Measurements from ENCODE around the gene TTC33. TPM values are rescaled to one million over a fixed set of nuclear protein-coding genes. Genes with fewer than 3 reads are reported as not detected.

Gene TTC33
- total and polyA plus RNA-seq, 5 experiments from 2014 or later = 8.4 to 18.9 (median 14.8) TPM

DNA sequence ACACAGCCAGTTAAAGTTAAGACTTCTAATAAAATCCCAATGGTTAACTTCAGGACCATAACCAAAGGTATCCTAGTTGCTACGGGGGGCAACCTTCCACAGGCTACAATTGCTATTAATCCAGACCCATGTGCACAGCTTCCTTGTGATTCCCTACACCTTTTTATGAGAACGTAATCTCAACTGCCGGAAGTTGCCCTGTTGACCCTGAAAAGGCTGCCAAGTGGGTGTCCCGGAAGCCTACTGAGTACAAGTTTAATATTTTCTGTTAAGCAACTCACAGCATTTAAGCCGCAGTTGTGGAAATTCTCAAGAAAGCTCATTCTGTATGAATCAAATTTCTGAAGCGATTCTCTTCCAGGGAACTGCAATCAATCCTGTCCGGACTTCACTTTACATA, 124.5 kb downstream of the TTC33 start:
- H3K9me3 Mint-ChIP-seq = peaks cover 0 to 13% (median 7%) of the 10 kb centered on the region in 9 donors
- H3K36me3 Mint-ChIP-seq = peaks cover 0 to 13% (median 5%) of the 10 kb centered on the region in 3 donors
- H3K4me3 Mint-ChIP-seq = no peak overlapping the region
- peaks cover 14 to 36% (median 26%) of the 10 kb centered on the region in 4 donors for H3K4me1 Mint-ChIP-seq
- H3K27me3 Mint-ChIP-seq = no peaks in the 10 kb centered on the region
- no peak for ATAC-seq
- POLR2A ChIA-PET = no interaction called here
- H3K27ac Mint-ChIP-seq = no peak overlapping the region
- DNase-seq = no peak

DNA sequence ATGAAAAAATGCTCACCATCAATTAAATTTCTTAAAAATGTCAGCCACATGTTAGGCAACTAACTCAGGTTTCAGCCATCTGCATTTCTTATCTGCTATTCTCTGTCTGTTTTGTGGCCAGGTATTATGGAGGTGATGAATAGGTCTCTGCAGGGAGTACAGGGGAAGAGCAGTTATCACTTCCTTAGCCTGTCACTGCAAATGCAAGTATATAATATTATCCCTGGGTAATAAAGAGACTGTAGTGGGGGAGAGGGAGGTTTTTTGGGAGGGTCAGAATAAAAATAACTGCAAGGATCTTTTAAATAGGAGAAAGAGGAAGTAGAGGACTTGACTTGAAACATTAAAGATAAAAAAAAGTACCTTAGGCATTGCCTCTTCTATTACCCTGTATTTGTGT, 125.6 kb downstream of the TTC33 start:
- peaks cover 14 to 37% (median 28%) of the 10 kb centered on the region in 4 donors for H3K4me1 Mint-ChIP-seq
- peak overlapping the region in 1 of 10 donors; percentile 55 for H3K27ac Mint-ChIP-seq
- ATAC-seq = no peak
- H3K9me3 Mint-ChIP-seq = peaks cover 0 to 3% (median 0%) of the 10 kb centered on the region in 9 donors
- no peak overlapping the region for H3K4me3 Mint-ChIP-seq
- DNase-seq = no peak
- H3K36me3 Mint-ChIP-seq = peaks cover 0 to 2% (median under 1%) of the 10 kb centered on the region in 3 donors
- no peaks in the 10 kb centered on the region for H3K27me3 Mint-ChIP-seq
- POLR2A ChIA-PET = no interaction called here

DNA sequence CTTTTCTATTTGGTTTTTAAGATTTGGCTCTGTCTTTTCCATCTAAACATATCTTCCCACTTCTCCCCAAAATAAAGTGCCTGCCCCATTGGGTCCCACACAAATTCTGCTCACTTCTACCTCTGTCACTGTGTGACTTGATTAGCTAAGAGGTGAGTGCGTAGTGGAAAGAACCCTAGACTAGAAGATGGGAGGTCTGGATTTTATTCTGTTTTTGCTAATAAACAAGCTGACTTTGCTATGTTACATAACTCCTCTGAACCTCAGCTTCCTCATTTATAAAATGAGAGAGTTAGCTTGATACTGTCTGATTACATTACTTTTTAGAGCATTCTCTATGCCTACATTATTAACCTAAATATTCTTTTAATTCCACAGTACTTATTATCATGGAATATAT, 127.4 kb downstream of the TTC33 start:
- H3K4me3 Mint-ChIP-seq = no peak overlapping the region
- POLR2A ChIA-PET = interaction anchor here (0.9 to 1.2 kb wide), 3 partner anchors 12 to 51 kb away, joined by 3 to 5 read pairs (median 4); partner anchors contain the start of gene PTGER4
- no peaks in the 10 kb centered on the region for H3K27me3 Mint-ChIP-seq

DNA sequence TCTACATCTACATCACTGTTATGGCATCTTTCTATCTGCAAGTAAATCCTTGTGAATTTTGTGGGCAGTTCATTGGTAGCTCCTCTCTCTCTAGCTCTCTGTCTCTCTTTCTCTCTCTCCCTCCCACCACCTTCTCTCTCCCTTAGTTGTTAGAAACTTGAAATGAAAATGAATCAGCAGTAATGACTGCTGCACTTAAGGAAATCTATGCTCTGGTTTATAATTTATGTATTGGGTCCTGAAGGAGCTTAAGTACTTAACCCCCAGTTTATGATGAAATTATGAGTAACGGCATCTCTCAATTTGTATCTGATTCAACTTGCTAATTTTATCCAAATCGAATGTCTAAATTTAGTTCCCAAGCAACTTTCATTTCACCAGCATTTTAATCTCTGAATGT, 128.1 kb downstream of the TTC33 start:
- H3K4me1 Mint-ChIP-seq = peaks cover 21 to 45% (median 40%) of the 10 kb centered on the region in 4 donors
- no peak for DNase-seq
- POLR2A ChIA-PET = interaction anchor here (1.0 to 1.2 kb wide), 2 partner anchors 12 to 52 kb away, joined by 4 to 5 read pairs; partner anchors contain the start of gene PTGER4
- H3K27me3 Mint-ChIP-seq = no peaks in the 10 kb centered on the region
- H3K36me3 Mint-ChIP-seq = no peaks in the 10 kb centered on the region
- no peak for ATAC-seq
- peaks cover 0 to 2% (median 0%) of the 10 kb centered on the region in 9 donors for H3K9me3 Mint-ChIP-seq
- peak overlapping the region in 1 of 10 donors; percentile 40 for H3K27ac Mint-ChIP-seq
- no peak overlapping the region for H3K4me3 Mint-ChIP-seq

More for the DNA sequence above, 127.4 kb downstream of the TTC33 start:
- H3K27ac Mint-ChIP-seq = peak overlapping the region in 4 of 10 donors; percentile 24 to 78 (median 41)
- no peaks in the 10 kb centered on the region for H3K36me3 Mint-ChIP-seq
- DNase-seq (no peak), ATAC-seq (no peak)
- peaks cover 0 to 2% (median 0%) of the 10 kb centered on the region in 9 donors for H3K9me3 Mint-ChIP-seq
- H3K4me1 Mint-ChIP-seq = peaks cover 18 to 38% (median 34%) of the 10 kb centered on the region in 4 donors

DNA sequence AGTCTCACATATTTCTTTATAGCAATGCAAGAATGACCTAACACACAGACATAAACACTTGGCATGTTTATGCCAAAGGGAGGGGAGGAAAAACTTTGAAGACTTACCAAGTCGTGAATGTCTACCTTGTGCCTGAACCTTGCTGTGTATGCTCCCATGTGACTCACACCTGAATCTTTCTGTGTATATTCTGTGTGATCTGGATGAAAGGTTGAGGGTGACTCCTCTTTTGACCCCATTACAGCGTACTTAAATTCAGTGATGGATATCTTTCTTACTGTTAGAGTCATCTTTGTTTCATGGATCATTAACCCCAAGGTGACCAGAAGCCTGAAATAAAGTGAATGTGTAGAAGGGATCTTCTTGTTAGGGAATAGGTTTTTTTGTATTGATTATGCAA, 129.0 kb downstream of the TTC33 start:
- Mint-ChIP-seq H3K9me3 (peaks cover 0 to 2% (median 0%) of the 10 kb centered on the region in 9 donors), H3K4me3 (no peak overlapping the region), H3K36me3 (no peaks in the 10 kb centered on the region), H3K27ac (no peak overlapping the region), H3K27me3 (no peaks in the 10 kb centered on the region), H3K4me1 (peaks cover 23 to 54% (median 49%) of the 10 kb centered on the region in 4 donors)
- no peak for DNase-seq
- no peak for ATAC-seq
- POLR2A ChIA-PET = no interaction called here

DNA sequence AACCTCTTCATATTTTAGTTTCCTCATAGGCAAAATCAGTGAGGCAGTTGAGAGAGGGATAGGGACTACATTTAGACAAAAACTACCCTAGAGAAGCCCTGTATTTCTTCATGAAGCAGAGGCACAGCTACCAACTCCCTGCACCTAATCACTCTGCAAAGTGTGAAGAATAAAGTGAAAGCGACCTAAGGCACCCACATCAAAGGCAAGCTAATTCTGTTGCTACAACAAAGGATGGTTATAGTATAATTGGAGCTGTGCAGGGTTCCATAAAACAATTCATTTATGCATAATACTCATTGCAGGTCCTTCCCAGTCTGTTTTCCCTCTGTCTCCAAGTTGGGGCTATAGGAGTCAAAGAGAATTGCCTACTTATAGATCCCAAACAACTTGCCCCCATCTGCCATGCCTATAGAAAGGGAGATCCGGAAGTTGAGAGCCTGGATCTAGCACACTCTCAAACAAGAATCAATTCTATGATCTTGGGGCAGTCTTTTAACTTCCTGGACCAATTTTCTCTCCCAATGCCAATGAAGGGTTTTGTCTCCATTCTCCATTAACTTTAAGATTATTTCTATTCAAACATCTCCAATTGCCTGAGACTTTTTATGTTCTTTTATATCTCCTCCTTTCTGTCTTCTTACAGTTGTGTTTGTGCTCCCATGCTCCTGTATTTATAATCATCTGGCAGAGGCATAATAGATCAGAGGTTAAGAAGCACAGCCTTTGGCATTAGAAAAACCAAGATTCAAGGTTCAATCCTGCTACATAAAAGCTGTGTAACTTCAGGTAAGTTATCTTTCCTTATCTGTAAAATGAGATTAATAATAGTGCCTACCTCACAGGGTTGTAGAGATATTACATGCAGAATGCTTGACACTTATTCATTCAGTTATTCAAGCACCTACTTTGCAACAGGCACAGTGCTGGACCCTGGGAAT, 132.0 kb downstream of the TTC33 start:
- Mint-ChIP-seq H3K27ac (peak overlapping the region; percentile 78 to 98 (median 92)), H3K27me3 (no peaks in the 10 kb centered on the region), H3K9me3 (peaks cover 0 to 2% (median 0%) of the 10 kb centered on the region in 9 donors), H3K4me3 (peak overlapping the region in 9 of 10 donors; percentile 21 to 79 (median 60)), H3K36me3 (no peaks in the 10 kb centered on the region), H3K4me1 (peaks cover 26 to 48% (median 44%) of the 10 kb centered on the region in 4 donors)
- DNase-seq (peak in 8 of 10 donors; percentile 5 to 79 (median 65)), ATAC-seq (peak; percentile 98 to 99)
- POLR2A ChIA-PET = interaction anchor here (1.1 to 2.0 kb wide), 3 partner anchors 9 to 56 kb away, joined by 3 to 13 read pairs (median 4); partner anchors contain the start of gene PTGER4

DNA sequence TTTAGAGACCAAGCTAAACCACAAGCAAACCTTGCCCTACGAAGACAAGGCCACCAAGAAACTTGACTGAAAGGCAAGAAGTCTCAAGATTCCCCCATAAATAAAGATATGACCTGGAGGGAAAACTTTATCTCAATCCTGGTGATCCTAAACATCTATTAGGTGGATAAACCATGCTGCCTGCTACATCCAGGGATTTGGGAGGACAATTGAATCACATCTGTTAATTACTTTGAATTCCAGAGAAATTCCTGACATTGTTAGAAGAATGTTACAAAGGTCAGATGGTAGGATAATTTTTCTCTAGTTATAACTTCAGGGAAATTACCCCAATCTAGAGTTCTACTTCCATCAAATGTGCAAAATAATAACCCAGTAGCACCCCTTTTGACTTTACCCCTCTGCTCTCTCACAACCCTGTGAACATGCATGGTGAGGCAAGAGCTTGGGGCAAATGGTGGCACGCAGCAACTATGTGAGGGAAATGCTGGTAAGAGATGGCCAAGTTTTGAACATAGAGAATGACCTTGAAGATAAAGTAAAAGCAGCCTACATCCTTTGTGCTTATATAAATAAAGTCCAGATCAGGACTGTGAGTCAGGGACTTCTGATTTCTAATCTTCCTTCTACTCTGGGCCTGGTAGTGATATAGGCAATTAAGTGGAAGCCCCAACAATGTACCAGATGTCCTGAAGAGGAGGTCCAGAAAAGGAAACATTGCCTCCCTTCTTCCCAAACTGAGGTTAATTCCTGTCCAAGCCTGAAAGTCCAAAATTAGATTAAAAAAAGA, 133.1 kb downstream of the TTC33 start:
- DNase-seq (no peak), ATAC-seq (no peak)
- H3K27me3 Mint-ChIP-seq = no peaks in the 10 kb centered on the region
- POLR2A ChIA-PET = interaction anchor here (1.2 to 2.0 kb wide), 2 partner anchors 8 to 57 kb away, joined by 4 to 13 read pairs; partner anchors contain the start of gene PTGER4
- no peaks in the 10 kb centered on the region for H3K36me3 Mint-ChIP-seq
- H3K9me3 Mint-ChIP-seq = peaks cover 0 to 2% (median 0%) of the 10 kb centered on the region in 9 donors
- peaks cover 24 to 42% (median 40%) of the 10 kb centered on the region in 4 donors for H3K4me1 Mint-ChIP-seq
- H3K27ac Mint-ChIP-seq = peak overlapping the region; percentile 78 to 98 (median 92)
- peak overlapping the region in 6 of 10 donors; percentile 9 to 64 (median 56) for H3K4me3 Mint-ChIP-seq

DNA sequence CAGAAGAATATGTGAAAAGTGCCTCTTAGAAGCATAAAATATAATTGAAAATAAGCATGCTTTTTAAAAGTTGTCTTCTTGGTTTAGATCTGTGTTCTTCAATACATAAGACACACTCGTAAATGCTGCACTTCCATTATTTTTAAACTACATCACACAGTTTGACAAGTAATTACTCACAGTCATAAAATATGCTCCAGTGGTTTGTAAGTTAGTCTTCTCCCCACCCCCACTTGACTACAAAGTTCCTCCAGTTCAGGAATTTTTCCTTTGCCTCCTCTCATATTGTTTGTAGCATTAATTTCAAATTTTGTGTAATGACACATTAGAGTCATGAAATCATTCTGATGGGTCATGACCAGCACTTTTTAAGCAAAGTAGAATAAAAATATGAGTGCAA, 136.3 kb downstream of the TTC33 start:
- ATAC-seq (no peak), DNase-seq (no peak)
- Mint-ChIP-seq H3K27me3 (no peaks in the 10 kb centered on the region), H3K4me3 (no peak overlapping the region), H3K9me3 (peaks cover 0 to 4% (median 0%) of the 10 kb centered on the region in 9 donors), H3K36me3 (no peaks in the 10 kb centered on the region), H3K4me1 (peaks cover 27 to 53% (median 48%) of the 10 kb centered on the region in 4 donors), H3K27ac (peak overlapping the region in 1 of 10 donors; percentile 47)
- POLR2A ChIA-PET = no interaction called here

DNA sequence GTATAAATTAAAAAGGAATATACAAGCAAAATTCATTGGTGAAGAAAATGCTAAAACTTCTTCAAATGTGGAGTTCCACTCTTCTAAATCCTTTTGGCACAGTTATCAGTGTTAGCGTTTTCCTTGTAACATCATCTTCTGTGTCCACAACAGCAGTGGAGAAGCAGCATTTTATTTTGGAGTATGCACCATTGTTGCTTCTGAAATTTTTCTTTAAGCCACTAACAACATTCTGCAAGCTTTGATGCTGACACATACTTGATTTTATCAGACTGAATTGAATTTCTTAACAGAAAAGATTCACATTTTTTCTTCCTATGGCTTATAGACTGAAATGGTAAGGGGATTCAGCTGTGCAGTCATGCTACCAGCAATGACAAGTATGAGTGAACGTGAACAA, 136.8 kb downstream of the TTC33 start:
- ATAC-seq = no peak
- POLR2A ChIA-PET = no interaction called here
- H3K27ac Mint-ChIP-seq = no peak overlapping the region
- no peaks in the 10 kb centered on the region for H3K36me3 Mint-ChIP-seq
- H3K9me3 Mint-ChIP-seq = peaks cover 0 to 2% (median 0%) of the 10 kb centered on the region in 9 donors
- H3K4me3 Mint-ChIP-seq = no peak overlapping the region
- no peak for DNase-seq
- H3K27me3 Mint-ChIP-seq = no peaks in the 10 kb centered on the region
- peaks cover 23 to 49% (median 45%) of the 10 kb centered on the region in 4 donors for H3K4me1 Mint-ChIP-seq

DNA sequence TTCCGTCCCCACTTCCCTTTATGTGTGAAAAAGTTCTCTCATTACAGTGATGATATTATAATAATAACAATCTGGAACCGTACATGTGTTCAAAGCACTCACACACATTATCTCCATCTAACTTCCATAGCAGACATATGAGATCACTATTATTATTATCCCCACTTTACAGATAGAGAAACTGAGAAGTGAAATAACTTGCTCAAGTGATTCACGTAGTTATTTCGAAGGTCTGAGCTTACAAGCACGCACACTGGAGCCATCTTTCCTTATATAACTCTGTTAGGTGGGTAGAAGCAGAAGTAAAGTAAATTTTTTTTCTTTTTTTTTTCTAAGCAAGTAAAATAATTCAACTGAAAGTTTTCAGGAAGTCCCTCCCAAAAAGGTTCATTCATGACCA, 139.0 kb downstream of the TTC33 start:
- DNase-seq (no peak), ATAC-seq (no peak)
- no peaks in the 10 kb centered on the region for H3K36me3 Mint-ChIP-seq

DNA sequence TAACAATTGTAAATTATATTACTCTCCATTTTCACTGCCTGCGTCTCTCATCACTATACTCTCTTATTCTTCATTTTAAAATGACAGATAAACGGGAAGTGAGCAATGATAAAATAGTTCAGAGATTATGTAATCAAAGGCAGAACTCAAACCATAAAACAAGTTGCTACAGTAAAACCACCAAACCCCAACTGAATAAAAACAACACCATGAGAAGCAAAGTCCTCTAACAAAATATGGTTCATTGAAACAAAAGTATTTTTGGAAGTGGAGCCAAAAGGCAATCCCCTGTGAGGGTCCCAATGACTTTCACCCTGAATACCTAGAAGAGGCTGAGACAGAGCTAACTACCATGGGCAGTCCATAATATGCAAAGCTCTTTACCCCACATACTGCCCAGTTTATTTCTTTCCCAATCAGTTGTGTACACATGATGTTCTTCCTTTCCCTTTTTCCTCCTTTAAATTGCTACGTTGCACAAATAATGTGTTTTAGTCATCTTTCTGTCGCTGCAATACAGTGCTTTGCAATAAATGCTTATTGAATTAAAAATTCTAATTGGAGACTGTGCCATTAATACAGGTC, 140.1 kb downstream of the TTC33 start:
- H3K27ac Mint-ChIP-seq = peak overlapping the region; percentile 79 to 93 (median 88)
- DNase-seq = peak in 3 of 10 donors; percentile 33 to 65 (median 62)
- peaks cover 0 to 2% (median 0%) of the 10 kb centered on the region in 9 donors for H3K9me3 Mint-ChIP-seq
- ATAC-seq = peak; percentile 81 to 90
- H3K4me1 Mint-ChIP-seq = peaks cover 13 to 31% (median 24%) of the 10 kb centered on the region in 4 donors
- H3K4me3 Mint-ChIP-seq = peak overlapping the region; percentile 34 to 74 (median 64)
- no peaks in the 10 kb centered on the region for H3K36me3 Mint-ChIP-seq
- POLR2A ChIA-PET = interaction anchor here (0.5 to 2.2 kb wide), 5 partner anchors 10 to 238 kb away, joined by 3 to 7 read pairs (median 4); no protein-coding TSS in a partner anchor
- H3K27me3 Mint-ChIP-seq = no peaks in the 10 kb centered on the region

More for the DNA sequence above, 139.0 kb downstream of the TTC33 start:
- Mint-ChIP-seq H3K4me3 (peak overlapping the region in 3 of 10 donors; percentile 27 to 58 (median 36)), H3K4me1 (peaks cover 14 to 33% (median 26%) of the 10 kb centered on the region in 4 donors), H3K27ac (peak overlapping the region in 5 of 10 donors; percentile 18 to 72 (median 55)), H3K9me3 (peaks cover 0 to 2% (median 0%) of the 10 kb centered on the region in 9 donors), H3K27me3 (no peaks in the 10 kb centered on the region)
- POLR2A ChIA-PET = interaction anchor here (1.5 kb wide), 1 partner anchor 11 kb away, joined by 5 read pairs; no protein-coding TSS in a partner anchor
